Heart left ventricle (tissue), 13 donors: ENCODE results near the gene PGAP1.

ENCODE experiments used
- POLR2A ChIP-seq, 2 donors: fragments of 450-650 bp; IDR thresholded peaks; one replicate each; pipeline ENCODE4 v1.6.1; 2017; ENCODE audit warnings: antibody characterized with exemption in 2 of 2, mild to moderate bottlenecking in 2 of 2, moderate library complexity in 2 of 2
- TF ChIP-seq, protein P1 (sequence below), 12 donors: fragments of 200-600 bp; sonication (generic) in 4 of 12; IDR thresholded peaks; one replicate each; pipeline versions ENCODE4 v1.5.0 to v1.8.0; 2018 to 2022; ENCODE audit warnings: antibody characterized with exemption in 12 of 12, mild to moderate bottlenecking in 5 of 12
- donor health status: ischemic (EF 13 %, LVEDD 7.1; RV severe dilation, severe dysfunction).
- donor health status: DM: no; HTN: yes; CAD: no.
- donor health status: DM: no; HTN: no; CAD: no.
- donor health status: ischemic (EF 25% LVEDD 6.9; RV normal size, moderate dysfunction).
- donor health status: ischemic (EF 25% LVEDD 5.7; RV mildly dilated, moderate dysfunction).
- donor health status: ischemic (EF 35%, LVEDD 5.7; RV mildly dilated, moderate dysfunction).
- donor health status: nonischemic (EF 11% LVEDD 7.7; RV severe dilation, severe dysfunction).
- donor health status: DM: yes; HTN: yes; CAD: no.
- donor health status: PGD.
- donor health status: ischemic (EF 29% LVEDD 5.4; RV normal size, mild dysfunction).
- donor health status: nonischemic (EF 23%, LVEDD 6.1; RV moderate dilation, normal function).

DNA sequence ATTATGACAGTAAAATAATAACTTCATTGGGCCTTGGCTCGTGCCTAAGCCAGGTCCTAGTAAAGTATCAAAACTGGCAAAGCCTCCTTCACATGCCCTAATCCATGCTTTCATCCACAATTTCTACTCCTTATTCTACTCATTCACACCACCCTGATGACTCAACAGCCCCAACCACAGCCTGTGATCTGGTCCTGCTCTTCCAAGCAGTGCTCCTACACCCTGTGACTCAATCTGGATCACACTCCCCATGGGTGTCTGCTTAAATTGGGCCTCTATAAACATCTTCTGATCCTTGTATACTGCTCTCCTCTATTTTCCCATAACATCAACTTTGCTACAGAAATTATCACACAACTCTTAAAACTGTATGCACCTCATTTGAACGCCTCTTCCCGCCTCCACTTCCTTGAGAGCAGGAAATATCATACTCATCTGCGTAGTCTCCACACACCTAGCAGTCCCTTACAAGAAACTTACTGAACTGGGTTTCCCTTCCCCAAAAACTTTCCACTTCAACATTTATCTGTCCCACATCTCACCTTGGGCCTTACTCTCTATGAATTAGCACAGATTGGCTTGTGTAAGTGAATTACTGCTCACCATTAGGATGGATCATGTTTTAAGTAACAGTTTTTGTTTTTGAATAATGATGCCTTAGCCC, 142.9 kb downstream of the PGAP1 start:
- TF ChIP-seq POLR2A (IDR thresholded peaks at IDR 0.05) = no peak
- TF ChIP-seq, protein P1, sequence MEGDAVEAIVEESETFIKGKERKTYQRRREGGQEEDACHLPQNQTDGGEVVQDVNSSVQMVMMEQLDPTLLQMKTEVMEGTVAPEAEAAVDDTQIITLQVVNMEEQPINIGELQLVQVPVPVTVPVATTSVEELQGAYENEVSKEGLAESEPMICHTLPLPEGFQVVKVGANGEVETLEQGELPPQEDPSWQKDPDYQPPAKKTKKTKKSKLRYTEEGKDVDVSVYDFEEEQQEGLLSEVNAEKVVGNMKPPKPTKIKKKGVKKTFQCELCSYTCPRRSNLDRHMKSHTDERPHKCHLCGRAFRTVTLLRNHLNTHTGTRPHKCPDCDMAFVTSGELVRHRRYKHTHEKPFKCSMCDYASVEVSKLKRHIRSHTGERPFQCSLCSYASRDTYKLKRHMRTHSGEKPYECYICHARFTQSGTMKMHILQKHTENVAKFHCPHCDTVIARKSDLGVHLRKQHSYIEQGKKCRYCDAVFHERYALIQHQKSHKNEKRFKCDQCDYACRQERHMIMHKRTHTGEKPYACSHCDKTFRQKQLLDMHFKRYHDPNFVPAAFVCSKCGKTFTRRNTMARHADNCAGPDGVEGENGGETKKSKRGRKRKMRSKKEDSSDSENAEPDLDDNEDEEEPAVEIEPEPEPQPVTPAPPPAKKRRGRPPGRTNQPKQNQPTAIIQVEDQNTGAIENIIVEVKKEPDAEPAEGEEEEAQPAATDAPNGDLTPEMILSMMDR (IDR thresholded peaks at IDR 0.05) = no peak
